IPS-15b (cell line): ENCODE measurements around the gene PLCL2.

Experiments used
- H3K27me3 ChIP-seq: one replicate; pipeline ENCODE4 v1.6.1; 2013; ENCODE audit warnings: low read length; ENCODE audit not compliant: control insufficient read depth, insufficient read depth
- H3K36me3 ChIP-seq: one replicate; pipeline ENCODE4 v1.6.1; 2013; ENCODE audit warnings: low read length; ENCODE audit not compliant: control insufficient read depth, insufficient read depth
- H3K4me1 ChIP-seq: one replicate; pipeline ENCODE4 v1.6.1; 2013; ENCODE audit warnings: mild to moderate bottlenecking, low read length; ENCODE audit not compliant: control insufficient read depth, insufficient read depth
- H3K4me3 ChIP-seq: one replicate; pipeline ENCODE4 v1.5.1; 2013; ENCODE audit warnings: low read depth, low read length
- H3K9ac ChIP-seq: one replicate; pipeline ENCODE4 v1.6.1; 2013; ENCODE audit warnings: low read depth, mild to moderate bottlenecking, low read length
- H3K9me3 ChIP-seq: one replicate; pipeline ENCODE4 v1.6.1; 2013; ENCODE audit warnings: mild to moderate bottlenecking, low read length; ENCODE audit not compliant: control insufficient read depth, insufficient read depth

The PLCL2 gene

GRCh38 chr3:16869261-16870005 lies 15.3 kb upstream of the PLCL2 start:
- Histone ChIP-seq H3K9me3 (no peaks in the 10 kb centered on the region), H3K4me1 (no peaks in the 10 kb centered on the region), H3K27me3 (no peaks in the 10 kb centered on the region), H3K36me3 (no peaks in the 10 kb centered on the region), H3K9ac (no peak overlapping the region), H3K4me3 (no peak overlapping the region)

- Histone ChIP-seq H3K9me3 (no peaks in the 10 kb centered on the region), H3K4me1 (no peaks in the 10 kb centered on the region), H3K27me3 (no peaks in the 10 kb centered on the region), H3K9ac (no peak overlapping the region), H3K4me3 (no peak overlapping the region), H3K36me3 (no peaks in the 10 kb centered on the region)
Measured at GRCh38 chr3:16871915-16872842, 12.6 kb upstream of the PLCL2 start.

DNA sequence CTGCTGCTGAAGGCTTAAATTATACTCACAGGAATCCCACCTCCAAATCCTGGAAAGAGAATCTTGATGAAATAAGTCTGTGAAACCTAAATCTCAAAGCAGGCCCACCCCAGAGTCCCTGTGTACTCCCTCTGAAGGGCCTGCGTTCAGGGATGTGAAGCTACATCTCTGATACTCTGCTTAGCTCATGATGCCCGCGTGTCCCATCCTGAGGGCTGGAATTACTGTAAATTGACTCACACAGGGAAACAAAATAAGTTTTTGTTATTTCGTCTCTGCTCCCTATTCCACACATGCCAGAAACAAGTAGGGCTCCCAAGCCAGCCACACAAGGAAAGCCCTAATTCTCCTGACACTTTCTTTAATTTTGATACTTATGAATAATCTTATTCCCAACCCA lies 10.9 kb upstream of the PLCL2 start:
- no peaks in the 10 kb centered on the region for H3K9me3 ChIP-seq
- no peaks in the 10 kb centered on the region for H3K36me3 ChIP-seq
- H3K4me1 ChIP-seq = no peaks in the 10 kb centered on the region
- peaks cover 4% of the 10 kb centered on the region for H3K27me3 ChIP-seq
- H3K4me3 ChIP-seq = no peak overlapping the region
- no peak overlapping the region for H3K9ac ChIP-seq

DNA sequence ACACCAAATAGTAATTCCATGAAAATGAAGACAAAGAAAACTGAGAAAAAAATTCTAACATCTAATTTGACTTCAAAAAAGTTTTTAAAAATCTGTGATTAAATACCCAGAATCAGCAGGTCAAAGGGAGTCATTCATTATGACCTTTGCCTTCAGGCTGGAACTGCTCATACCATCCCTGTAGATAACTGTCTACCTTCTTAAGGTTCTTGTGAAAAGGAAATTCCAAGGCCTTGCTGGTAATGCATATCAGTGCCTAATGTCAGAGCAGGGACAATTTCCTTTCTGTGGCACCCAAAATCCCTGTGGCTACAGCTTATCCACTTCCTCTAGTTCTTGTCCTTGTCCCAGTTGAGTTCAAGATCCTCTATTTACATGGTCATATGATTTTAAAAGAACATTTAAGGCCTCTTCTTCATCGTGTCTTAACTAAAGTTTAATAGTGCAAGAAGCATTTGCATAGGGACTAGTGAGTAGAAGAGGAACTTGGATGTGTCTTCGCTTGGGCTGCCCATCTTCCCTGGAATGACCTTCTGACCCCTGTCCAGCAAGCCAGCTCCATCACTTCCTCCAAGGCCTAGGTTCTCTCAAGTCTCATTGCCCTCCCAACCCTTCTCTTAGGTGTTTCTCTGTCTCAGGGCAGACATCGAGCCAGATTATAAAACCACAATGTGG lies 8.7 kb upstream of the PLCL2 start:
- Histone ChIP-seq H3K36me3 (no peaks in the 10 kb centered on the region), H3K9me3 (no peaks in the 10 kb centered on the region), H3K4me3 (no peak overlapping the region), H3K4me1 (no peaks in the 10 kb centered on the region), H3K27me3 (peaks cover 23% of the 10 kb centered on the region), H3K9ac (no peak overlapping the region)

GRCh38 chr3:16877505-16877904 lies 7.2 kb upstream of the PLCL2 start:
- H3K27me3 ChIP-seq = peaks cover 38% of the 10 kb centered on the region
- H3K4me1 ChIP-seq = peaks cover 2% of the 10 kb centered on the region
- no peaks in the 10 kb centered on the region for H3K36me3 ChIP-seq
- H3K9ac ChIP-seq = no peak overlapping the region
- no peaks in the 10 kb centered on the region for H3K9me3 ChIP-seq
- H3K4me3 ChIP-seq = no peak overlapping the region

GRCh38 chr3:16877911-16878310 lies 6.8 kb upstream of the PLCL2 start:
- Histone ChIP-seq H3K9ac (no peak overlapping the region), H3K27me3 (peaks cover 42% of the 10 kb centered on the region), H3K9me3 (no peaks in the 10 kb centered on the region), H3K4me1 (peaks cover 2% of the 10 kb centered on the region), H3K4me3 (no peak overlapping the region), H3K36me3 (no peaks in the 10 kb centered on the region)

GRCh38 chr3:16881896-16882630 lies 2.7 kb upstream of the PLCL2 start:
- H3K4me1 ChIP-seq = peaks cover 2% of the 10 kb centered on the region
- no peak overlapping the region for H3K4me3 ChIP-seq
- H3K9ac ChIP-seq = no peak overlapping the region
- H3K27me3 ChIP-seq = peaks cover 64% of the 10 kb centered on the region
- H3K36me3 ChIP-seq = no peaks in the 10 kb centered on the region
- H3K9me3 ChIP-seq = no peaks in the 10 kb centered on the region

DNA sequence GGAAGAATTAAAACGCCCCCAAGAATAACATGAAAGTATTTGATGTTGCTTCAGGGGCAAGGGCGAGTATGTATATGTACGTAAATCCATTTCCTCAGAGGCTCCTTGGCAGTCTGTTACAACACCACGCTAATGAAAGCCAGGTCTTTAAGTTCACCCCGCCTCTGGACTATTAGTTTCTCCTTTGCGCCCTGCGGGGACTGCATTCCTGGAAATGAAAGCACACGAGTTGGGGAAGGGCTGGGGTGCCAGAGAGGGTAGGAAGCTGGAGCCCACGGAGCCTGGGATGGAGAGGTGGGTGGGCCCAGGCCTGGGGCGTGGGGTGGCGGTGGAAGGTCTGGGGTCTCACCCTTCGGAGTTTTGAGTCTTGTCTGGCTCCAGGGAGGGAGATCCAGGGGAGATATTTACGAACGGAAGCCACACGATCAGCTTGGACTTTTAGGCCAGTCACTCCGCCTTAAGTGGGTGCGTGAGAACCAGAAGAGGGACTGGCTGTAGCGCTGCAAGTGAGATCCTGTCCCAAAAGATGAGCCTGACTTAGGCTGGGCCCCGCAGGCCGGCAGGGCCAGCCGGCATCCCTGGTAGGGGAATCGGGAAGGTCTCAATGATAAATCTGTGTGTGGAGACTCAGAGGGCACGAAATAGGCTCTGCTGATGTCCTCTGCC lies 1.6 kb upstream of the PLCL2 start:
- Histone ChIP-seq H3K27me3 (peaks cover 66% of the 10 kb centered on the region), H3K4me1 (peaks cover 2% of the 10 kb centered on the region), H3K9ac (no peak overlapping the region), H3K4me3 (peak overlapping the region; percentile 62), H3K9me3 (no peaks in the 10 kb centered on the region), H3K36me3 (no peaks in the 10 kb centered on the region)

- H3K9ac ChIP-seq = no peak overlapping the region
- H3K27me3 ChIP-seq = peaks cover 63% of the 10 kb centered on the region
- H3K36me3 ChIP-seq = no peaks in the 10 kb centered on the region
- H3K4me3 ChIP-seq = peak overlapping the region; percentile 62
- H3K9me3 ChIP-seq = no peaks in the 10 kb centered on the region
- H3K4me1 ChIP-seq = peaks cover 2% of the 10 kb centered on the region
Measured at GRCh38 chr3:16883723-16884083, 1.1 kb upstream of the PLCL2 start.

DNA sequence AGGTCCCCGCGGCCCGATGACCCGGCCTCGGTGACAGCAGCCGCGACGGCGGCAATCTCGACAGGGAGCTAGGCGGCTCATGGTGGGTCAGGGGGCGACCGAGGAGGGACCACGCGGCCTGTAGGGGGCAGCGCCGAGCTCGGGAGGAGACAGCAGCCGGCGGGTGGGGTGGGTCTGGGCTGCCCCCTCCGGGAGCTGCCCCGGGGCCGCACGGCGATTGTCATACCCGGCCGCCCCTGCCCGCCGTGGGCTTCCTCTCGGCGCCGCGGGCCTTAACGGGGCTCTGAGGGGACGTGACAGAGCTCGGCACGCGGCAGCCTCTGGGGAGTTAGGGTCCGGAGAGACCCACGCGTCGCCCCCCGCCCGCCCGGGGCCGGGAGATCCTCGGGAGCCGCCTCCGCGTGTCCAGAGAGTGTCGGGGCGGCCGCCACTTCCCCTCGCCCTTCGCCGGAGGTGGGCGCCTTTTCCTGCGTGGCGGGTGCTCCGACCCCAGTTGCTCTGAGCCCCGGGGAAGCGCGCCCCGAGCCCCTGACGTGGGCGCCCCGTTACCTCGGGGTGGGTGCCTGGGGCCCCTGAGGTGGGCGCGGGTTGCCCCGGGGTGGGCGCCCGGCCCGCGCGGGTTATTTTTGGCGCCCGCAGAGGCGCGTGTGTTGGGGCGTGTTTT lies 539 bp upstream of the PLCL2 start:
- H3K9me3 ChIP-seq = no peaks in the 10 kb centered on the region
- peaks cover 61% of the 10 kb centered on the region for H3K27me3 ChIP-seq

More for the DNA sequence above, 539 bp upstream of the PLCL2 start:
- Histone ChIP-seq H3K9ac (no peak overlapping the region), H3K4me1 (peaks cover 2% of the 10 kb centered on the region), H3K36me3 (no peaks in the 10 kb centered on the region), H3K4me3 (peak overlapping the region; percentile 62)
